ENCODE data around the gene KIF26B.

Gene KIF26B

GRCh38 chr1:245608271-245608670, 453.5 kb downstream of the KIF26B start:
- H3K4me2 ChIP-seq (ENCODE audit: low read depth, low read length, poor library complexity, severe bottlenecking) = no peak overlapping the region
- H3K9me3 ChIP-seq (ENCODE audit: insufficient read depth, low read length) = no peaks in the 10 kb centered on the region
- H3K27ac ChIP-seq (ENCODE audit: low read depth, low read length) = no peak overlapping the region
- H4K20me1 ChIP-seq (ENCODE audit: low read depth, low read length) = no peaks in the 10 kb centered on the region
- no peak overlapping the region for H3K4me3 ChIP-seq (ENCODE audit: insufficient read depth, low read length, poor library complexity, severe bottlenecking)
- no peak for TF ChIP-seq EZH2phosphoT487 (conservative IDR thresholded peaks at IDR 0.05; ENCODE audit: low read length)
- TF ChIP-seq, protein P1, sequence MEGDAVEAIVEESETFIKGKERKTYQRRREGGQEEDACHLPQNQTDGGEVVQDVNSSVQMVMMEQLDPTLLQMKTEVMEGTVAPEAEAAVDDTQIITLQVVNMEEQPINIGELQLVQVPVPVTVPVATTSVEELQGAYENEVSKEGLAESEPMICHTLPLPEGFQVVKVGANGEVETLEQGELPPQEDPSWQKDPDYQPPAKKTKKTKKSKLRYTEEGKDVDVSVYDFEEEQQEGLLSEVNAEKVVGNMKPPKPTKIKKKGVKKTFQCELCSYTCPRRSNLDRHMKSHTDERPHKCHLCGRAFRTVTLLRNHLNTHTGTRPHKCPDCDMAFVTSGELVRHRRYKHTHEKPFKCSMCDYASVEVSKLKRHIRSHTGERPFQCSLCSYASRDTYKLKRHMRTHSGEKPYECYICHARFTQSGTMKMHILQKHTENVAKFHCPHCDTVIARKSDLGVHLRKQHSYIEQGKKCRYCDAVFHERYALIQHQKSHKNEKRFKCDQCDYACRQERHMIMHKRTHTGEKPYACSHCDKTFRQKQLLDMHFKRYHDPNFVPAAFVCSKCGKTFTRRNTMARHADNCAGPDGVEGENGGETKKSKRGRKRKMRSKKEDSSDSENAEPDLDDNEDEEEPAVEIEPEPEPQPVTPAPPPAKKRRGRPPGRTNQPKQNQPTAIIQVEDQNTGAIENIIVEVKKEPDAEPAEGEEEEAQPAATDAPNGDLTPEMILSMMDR (IDR thresholded peaks at IDR 0.05; ENCODE audit: insufficient read depth, low read length, poor library complexity, severe bottlenecking) = no peak
- no peaks in the 10 kb centered on the region for H3K79me2 ChIP-seq (ENCODE audit: insufficient read depth, low read length)
- no peak overlapping the region for H2AFZ ChIP-seq (ENCODE audit: low read depth, low read length, severe bottlenecking)
- no peak overlapping the region for H3K9ac ChIP-seq (ENCODE audit: low read length)
- H3K9me2 ChIP-seq (replicated peaks; ENCODE audit: insufficient read depth, low read length) = no peaks in the 10 kb centered on the region
- H3K36me3 ChIP-seq (ENCODE audit: low read length) = no peaks in the 10 kb centered on the region
- no peaks in the 10 kb centered on the region for H3K27me3 ChIP-seq (ENCODE audit: low read length)
- H3F3A ChIP-seq (ENCODE audit: insufficient read depth) = no peaks in the 10 kb centered on the region

DNA sequence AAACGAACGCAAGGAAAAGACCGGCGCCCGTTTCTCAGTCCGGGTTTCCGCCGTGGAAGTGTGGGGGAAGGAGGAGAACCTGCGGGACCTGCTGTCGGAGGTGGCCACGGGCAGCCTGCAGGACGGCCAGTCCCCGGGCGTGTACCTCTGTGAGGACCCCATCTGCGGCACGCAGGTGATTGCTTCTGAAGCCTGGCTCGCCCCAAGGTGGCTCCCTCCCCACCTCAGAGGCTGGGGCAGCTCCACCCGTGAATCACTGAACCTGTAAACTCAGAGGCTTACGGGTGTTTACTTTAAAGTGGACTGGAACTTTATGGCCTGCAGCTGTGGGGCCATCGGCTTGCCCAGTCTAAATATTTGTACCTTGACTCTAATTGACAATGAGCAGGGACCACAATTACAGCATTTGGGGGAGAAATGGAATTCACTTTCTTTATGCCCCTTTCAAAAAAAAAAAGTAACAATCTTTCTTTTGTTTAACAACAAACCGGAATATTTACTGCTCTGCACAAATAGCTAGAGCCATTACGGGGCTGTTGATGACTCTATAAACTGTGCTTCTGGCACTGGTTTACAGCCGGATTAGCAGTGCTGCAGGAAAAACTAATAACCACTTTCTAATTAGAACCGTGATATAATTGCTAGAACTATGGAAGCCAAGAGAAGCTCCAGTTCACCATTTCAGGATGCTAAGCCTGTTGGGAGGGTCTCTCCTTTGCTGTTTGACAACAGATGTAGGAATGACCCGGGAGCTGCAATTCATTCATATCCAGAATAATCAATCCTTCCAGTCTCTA, 454.8 kb downstream of the KIF26B start:
- no peaks in the 10 kb centered on the region for H3K9me2 ChIP-seq (replicated peaks; ENCODE audit: insufficient read depth, low read length)
- H3K27me3 ChIP-seq (ENCODE audit: low read length) = no peaks in the 10 kb centered on the region
- no peaks in the 10 kb centered on the region for H3K79me2 ChIP-seq (ENCODE audit: insufficient read depth, low read length)
- H2AFZ ChIP-seq (ENCODE audit: low read depth, low read length, severe bottlenecking) = no peak overlapping the region
- no peak overlapping the region for H3K9ac ChIP-seq (ENCODE audit: low read length)
- no peaks in the 10 kb centered on the region for H3F3A ChIP-seq (ENCODE audit: insufficient read depth)
- H3K27ac ChIP-seq (ENCODE audit: low read depth, low read length) = no peak overlapping the region
- H3K4me3 ChIP-seq (ENCODE audit: insufficient read depth, low read length, poor library complexity, severe bottlenecking) = no peak overlapping the region
- TF ChIP-seq EZH2phosphoT487 (conservative IDR thresholded peaks at IDR 0.05; ENCODE audit: low read length) = no peak
- TF ChIP-seq, protein P1 (IDR thresholded peaks at IDR 0.05; ENCODE audit: insufficient read depth, low read length, poor library complexity, severe bottlenecking) = no peak
- H3K36me3 ChIP-seq (ENCODE audit: low read length) = no peaks in the 10 kb centered on the region
- H3K4me2 ChIP-seq (ENCODE audit: low read depth, low read length, poor library complexity, severe bottlenecking) = no peak overlapping the region
- no peaks in the 10 kb centered on the region for H4K20me1 ChIP-seq (ENCODE audit: low read depth, low read length)
- no peaks in the 10 kb centered on the region for H3K9me3 ChIP-seq (ENCODE audit: insufficient read depth, low read length)

GRCh38 chr1:245611251-245611650, 456.5 kb downstream of the KIF26B start:
- TF ChIP-seq, protein P1 (IDR thresholded peaks at IDR 0.05; ENCODE audit: insufficient read depth, low read length, poor library complexity, severe bottlenecking) = no peak
- TF ChIP-seq EZH2phosphoT487 (conservative IDR thresholded peaks at IDR 0.05; ENCODE audit: low read length) = no peak
- Histone ChIP-seq H3K9me3 (ENCODE audit: insufficient read depth, low read length) (no peaks in the 10 kb centered on the region), H3K36me3 (ENCODE audit: low read length) (no peaks in the 10 kb centered on the region), H3K9me2 (replicated peaks; ENCODE audit: insufficient read depth, low read length) (no peaks in the 10 kb centered on the region), H4K20me1 (ENCODE audit: low read depth, low read length) (no peaks in the 10 kb centered on the region), H2AFZ (ENCODE audit: low read depth, low read length, severe bottlenecking) (no peak overlapping the region), H3K4me3 (ENCODE audit: insufficient read depth, low read length, poor library complexity, severe bottlenecking) (no peak overlapping the region), H3K9ac (ENCODE audit: low read length) (no peak overlapping the region), H3K79me2 (ENCODE audit: insufficient read depth, low read length) (no peaks in the 10 kb centered on the region), H3K4me2 (ENCODE audit: low read depth, low read length, poor library complexity, severe bottlenecking) (no peak overlapping the region), H3K27ac (ENCODE audit: low read depth, low read length) (no peak overlapping the region), H3K27me3 (ENCODE audit: low read length) (no peaks in the 10 kb centered on the region), H3F3A (ENCODE audit: insufficient read depth) (no peaks in the 10 kb centered on the region)

All from SU-DHL-6 (cell line).